Muscle layer of colon (tissue), 2 donors: ENCODE data around the gene DPP6.

Source experiments
- H3K27ac ChIP-seq: one replicate; pipeline ENCODE4 v1.7.0; 2013; ENCODE audit warnings: low read depth, mild to moderate bottlenecking, low read length, moderate library complexity
- H3K27me3 ChIP-seq, 2 donors: one replicate each; pipeline ENCODE4 v1.7.0; 2013; ENCODE audit warnings: low read length in 2 of 2, mild to moderate bottlenecking in 2 of 2; ENCODE audit not compliant: insufficient read depth in 2 of 2, control insufficient read depth in 1 of 2
- H3K36me3 ChIP-seq: one replicate; pipeline ENCODE4 v1.7.0; 2013; ENCODE audit warnings: mild to moderate bottlenecking, low read length; ENCODE audit not compliant: insufficient read depth
- H3K4me1 ChIP-seq: one replicate; pipeline ENCODE4 v1.7.0; 2013; ENCODE audit warnings: mild to moderate bottlenecking, low read length; ENCODE audit not compliant: insufficient read depth
- H3K4me3 ChIP-seq, 2 donors: one replicate each; pipeline ENCODE4 v1.7.0; 2013; ENCODE audit warnings: low read length in 2 of 2, low read depth in 1 of 2, mild to moderate bottlenecking in 1 of 2, moderate library complexity in 1 of 2
- H3K9ac ChIP-seq: one replicate; pipeline ENCODE4 v1.7.0; 2013; ENCODE audit warnings: low read length
- H3K9me3 ChIP-seq: one replicate; pipeline ENCODE4 v1.7.0; 2013; ENCODE audit warnings: mild to moderate bottlenecking, low read length
- donor health status: abdominal sarcoma.
- donor health status: Adenocarcinoma of cecum.

DPP6 gene

GRCh38 chr7:154171422-154171821, 119.2 kb downstream of the DPP6 start:
- H3K4me3 ChIP-seq: no peak overlapping the region

DNA sequence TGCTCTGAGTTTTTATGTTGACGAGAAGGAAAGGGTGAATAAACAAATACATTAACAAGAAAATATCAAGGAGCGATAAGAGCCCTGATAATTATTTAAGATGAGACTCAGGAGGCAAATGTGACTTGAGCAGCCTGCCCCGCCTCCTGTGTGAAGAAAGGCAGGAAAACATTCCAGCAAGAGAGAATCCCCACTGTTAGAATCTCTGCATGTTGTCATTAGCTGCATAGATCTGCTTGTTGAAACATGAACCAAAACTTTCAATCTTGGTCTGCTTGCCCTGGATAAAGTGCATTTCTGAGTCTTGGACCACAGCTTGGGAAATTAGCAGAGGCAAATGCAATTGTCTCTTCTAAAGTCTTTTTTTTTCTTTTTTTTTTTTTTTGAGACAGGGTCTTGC, 120.0 kb downstream of the DPP6 start:
- Histone ChIP-seq H3K9me3 (no peaks in the 10 kb centered on the region), H3K36me3 (no peaks in the 10 kb centered on the region), H3K4me3 (no peak overlapping the region), H3K9ac (no peak overlapping the region), H3K27me3 (no peaks in the 10 kb centered on the region), H3K4me1 (no peaks in the 10 kb centered on the region), H3K27ac (no peak overlapping the region)

More at GRCh38 chr7:154171422-154171821, 119.2 kb downstream of the DPP6 start:
- no peak overlapping the region for H3K27ac ChIP-seq
- no peaks in the 10 kb centered on the region for H3K27me3 ChIP-seq
- H3K9ac ChIP-seq: no peak overlapping the region
- no peaks in the 10 kb centered on the region for H3K36me3 ChIP-seq
- no peaks in the 10 kb centered on the region for H3K9me3 ChIP-seq
- no peaks in the 10 kb centered on the region for H3K4me1 ChIP-seq

DNA sequence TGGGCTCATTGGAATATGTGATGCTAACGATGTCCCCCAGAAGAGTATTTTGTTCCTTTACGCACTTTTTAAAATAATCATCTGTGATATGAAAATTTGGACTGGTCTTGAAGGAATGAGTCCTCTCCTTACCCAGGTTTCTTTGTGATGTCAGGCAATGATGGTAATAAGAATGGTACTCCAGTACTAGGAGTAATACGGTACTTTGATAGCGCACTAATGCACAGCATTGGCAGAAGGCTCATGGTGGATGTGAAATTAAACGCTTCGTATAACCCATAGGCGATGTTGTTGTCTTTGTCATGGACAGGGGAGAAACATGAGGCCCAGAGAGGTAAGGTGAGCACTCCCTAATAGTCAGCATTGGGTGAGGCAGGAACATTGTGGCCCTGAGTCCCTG, 125.4 kb downstream of the DPP6 start:
- H3K9ac ChIP-seq: no peak overlapping the region
- H3K9me3 ChIP-seq: no peaks in the 10 kb centered on the region
- no peaks in the 10 kb centered on the region for H3K27me3 ChIP-seq
- no peak overlapping the region for H3K27ac ChIP-seq
- no peaks in the 10 kb centered on the region for H3K36me3 ChIP-seq
- no peak overlapping the region for H3K4me3 ChIP-seq
- H3K4me1 ChIP-seq: no peaks in the 10 kb centered on the region

DNA sequence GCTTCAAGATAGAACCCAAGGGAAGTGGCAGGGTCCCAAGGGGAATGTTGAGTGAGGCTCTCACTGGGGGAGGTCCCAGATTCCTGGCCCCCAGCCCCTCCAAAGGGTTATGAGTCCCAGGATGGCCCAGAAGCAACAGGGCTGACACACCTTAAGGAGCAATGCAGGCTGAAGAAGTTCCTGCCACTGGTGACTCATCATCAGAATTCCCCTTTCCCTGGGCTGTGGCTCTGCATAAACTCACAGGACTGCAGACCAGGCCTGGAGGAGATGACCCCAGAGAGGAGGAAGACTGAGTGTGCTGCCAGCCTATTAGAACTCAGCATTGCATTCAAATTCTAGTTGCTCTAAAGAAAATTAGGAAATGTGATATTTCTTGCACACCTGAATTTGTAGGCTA, 126.7 kb downstream of the DPP6 start:
- H3K4me3 ChIP-seq: no peak overlapping the region
- no peaks in the 10 kb centered on the region for H3K27me3 ChIP-seq
- H3K4me1 ChIP-seq: no peaks in the 10 kb centered on the region
- no peak overlapping the region for H3K27ac ChIP-seq
- no peaks in the 10 kb centered on the region for H3K36me3 ChIP-seq
- H3K9ac ChIP-seq: no peak overlapping the region
- no peaks in the 10 kb centered on the region for H3K9me3 ChIP-seq

GRCh38 chr7:154183482-154183881, 131.3 kb downstream of the DPP6 start:
- Histone ChIP-seq H3K4me3 (no peak overlapping the region), H3K27me3 (no peaks in the 10 kb centered on the region), H3K36me3 (no peaks in the 10 kb centered on the region), H3K27ac (no peak overlapping the region), H3K9me3 (no peaks in the 10 kb centered on the region), H3K4me1 (no peaks in the 10 kb centered on the region), H3K9ac (no peak overlapping the region)

DNA sequence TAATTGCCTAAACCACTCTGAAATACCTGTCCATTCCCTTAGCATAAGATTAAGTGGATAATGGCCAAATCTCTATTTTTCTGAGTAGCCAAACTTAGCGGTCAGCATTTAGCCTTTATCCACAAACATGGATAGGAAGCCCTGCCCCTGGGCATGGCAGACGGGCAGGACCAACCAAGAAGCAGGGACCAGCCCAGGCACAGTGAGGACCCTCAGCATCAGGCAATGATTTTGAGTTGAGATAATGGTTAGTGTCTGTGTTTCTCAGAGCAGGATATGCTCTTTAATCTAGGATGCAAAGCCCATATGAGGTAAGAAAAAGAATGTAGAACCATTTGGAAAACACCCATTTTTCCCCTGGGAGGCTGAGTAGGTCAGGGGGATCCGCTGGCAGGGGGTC, 131.7 kb downstream of the DPP6 start:
- no peak overlapping the region for H3K4me3 ChIP-seq
- H3K27me3 ChIP-seq: no peaks in the 10 kb centered on the region

GRCh38 chr7:154186811-154187210, 134.6 kb downstream of the DPP6 start:
- Histone ChIP-seq H3K27me3 (no peaks in the 10 kb centered on the region), H3K9me3 (no peaks in the 10 kb centered on the region), H3K9ac (no peak overlapping the region), H3K27ac (no peak overlapping the region), H3K4me3 (no peak overlapping the region), H3K4me1 (no peaks in the 10 kb centered on the region), H3K36me3 (no peaks in the 10 kb centered on the region)

More for the DNA sequence above, 131.7 kb downstream of the DPP6 start:
- Histone ChIP-seq H3K9me3 (no peaks in the 10 kb centered on the region), H3K4me1 (no peaks in the 10 kb centered on the region), H3K27ac (no peak overlapping the region), H3K36me3 (no peaks in the 10 kb centered on the region), H3K9ac (no peak overlapping the region)

GRCh38 chr7:154188330-154188729, 136.1 kb downstream of the DPP6 start:
- no peak overlapping the region for H3K9ac ChIP-seq
- H3K27me3 ChIP-seq: no peaks in the 10 kb centered on the region
- H3K27ac ChIP-seq: no peak overlapping the region
- no peaks in the 10 kb centered on the region for H3K36me3 ChIP-seq
- H3K9me3 ChIP-seq: no peaks in the 10 kb centered on the region
- H3K4me1 ChIP-seq: no peaks in the 10 kb centered on the region
- H3K4me3 ChIP-seq: no peak overlapping the region

- Histone ChIP-seq H3K4me3 (no peak overlapping the region), H3K4me1 (no peaks in the 10 kb centered on the region), H3K27me3 (no peaks in the 10 kb centered on the region), H3K9me3 (no peaks in the 10 kb centered on the region), H3K36me3 (no peaks in the 10 kb centered on the region), H3K9ac (no peak overlapping the region), H3K27ac (no peak overlapping the region)
Measured at GRCh38 chr7:154195266-154195665, 143.1 kb downstream of the DPP6 start.

DNA sequence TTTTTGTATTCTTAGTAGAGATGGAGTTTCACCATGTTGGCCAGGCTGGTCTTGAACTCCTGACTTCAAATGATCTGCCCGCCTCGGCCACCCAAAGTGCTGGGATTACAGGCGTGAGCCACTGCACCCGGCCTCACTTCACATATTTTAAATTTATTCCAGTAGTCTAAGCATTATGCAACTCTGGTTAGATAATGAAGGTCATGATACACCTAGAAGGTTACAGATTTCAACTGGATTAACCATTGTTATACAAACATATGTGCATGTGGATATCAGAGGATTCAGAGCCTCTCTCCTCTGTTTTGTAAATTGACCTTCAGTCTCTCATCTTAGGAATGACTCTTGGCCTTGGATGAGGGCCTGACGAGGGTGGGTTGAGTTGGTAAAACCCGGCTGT, 146.3 kb downstream of the DPP6 start:
- no peak overlapping the region for H3K27ac ChIP-seq
- no peaks in the 10 kb centered on the region for H3K36me3 ChIP-seq
- no peak overlapping the region for H3K9ac ChIP-seq
- no peaks in the 10 kb centered on the region for H3K4me1 ChIP-seq
- H3K4me3 ChIP-seq: no peak overlapping the region
- no peaks in the 10 kb centered on the region for H3K9me3 ChIP-seq
- no peaks in the 10 kb centered on the region for H3K27me3 ChIP-seq

DNA sequence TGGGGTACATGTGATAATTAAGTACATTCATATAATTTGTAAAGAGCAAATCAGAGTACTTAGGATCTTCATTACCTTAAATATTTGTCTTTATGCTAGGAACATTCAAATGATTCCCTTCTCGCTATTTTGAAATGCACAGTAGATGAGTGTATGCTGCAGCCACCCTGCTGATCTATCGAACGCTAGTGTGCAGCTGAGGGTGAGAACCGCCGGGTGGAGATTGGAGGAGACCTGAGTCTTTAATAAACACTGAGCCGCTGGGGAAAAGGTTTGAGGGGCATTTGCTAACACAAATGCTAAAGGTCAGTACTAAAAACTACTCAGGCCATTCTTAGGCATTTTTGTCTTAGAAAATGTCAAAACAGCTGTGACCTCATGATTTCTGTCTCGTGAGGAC, 148.0 kb downstream of the DPP6 start:
- Histone ChIP-seq H3K4me3 (no peak overlapping the region), H3K4me1 (no peaks in the 10 kb centered on the region), H3K27ac (no peak overlapping the region), H3K9ac (no peak overlapping the region), H3K36me3 (no peaks in the 10 kb centered on the region), H3K9me3 (no peaks in the 10 kb centered on the region), H3K27me3 (no peaks in the 10 kb centered on the region)

DNA sequence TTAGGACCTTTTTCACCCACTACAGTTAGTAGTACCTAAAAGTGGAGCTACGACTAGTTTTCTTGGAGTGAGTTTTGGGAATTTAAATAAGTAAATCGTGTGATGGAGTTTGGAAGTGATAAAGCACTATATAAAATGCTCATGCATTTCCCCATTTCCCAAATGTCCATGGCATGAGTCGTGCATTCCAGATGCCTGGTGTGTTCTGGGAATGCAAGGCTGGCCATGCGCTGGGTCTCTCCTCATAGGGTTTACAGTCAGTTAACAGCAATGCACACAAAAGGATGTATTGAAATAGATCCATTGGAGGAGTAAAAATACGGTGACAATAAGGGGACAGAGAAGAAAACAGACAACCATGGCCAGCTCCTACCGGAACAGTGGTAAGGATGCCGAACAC, 149.8 kb downstream of the DPP6 start:
- Histone ChIP-seq H3K27ac (no peak overlapping the region), H3K4me1 (no peaks in the 10 kb centered on the region), H3K27me3 (no peaks in the 10 kb centered on the region), H3K4me3 (no peak overlapping the region), H3K9ac (no peak overlapping the region), H3K36me3 (no peaks in the 10 kb centered on the region), H3K9me3 (no peaks in the 10 kb centered on the region)
